ENCODE results near the gene TMEM132C.

TMEM132C gene

GRCh38 chr12:128660532-128661225 is 393.7 kb downstream of the TMEM132C start:
- no peak overlapping the region for H3K27ac ChIP-seq (ENCODE audit: poor library complexity, severe bottlenecking)
- no peaks in the 10 kb centered on the region for H3K36me3 ChIP-seq (ENCODE audit: low read depth)
- ATAC-seq (ENCODE audit: low read depth) (no peak), DNase-seq (ENCODE audit: low spot score) (no peak)
- H3K4me1 ChIP-seq (ENCODE audit: insufficient read depth, poor library complexity, severe bottlenecking), result no peaks in the 10 kb centered on the region
- H3K4me3 ChIP-seq (ENCODE audit: severe bottlenecking), result no peak overlapping the region
- TF ChIP-seq CTCF (IDR thresholded peaks at IDR 0.05; ENCODE audit: poor library complexity, severe bottlenecking), result no peak
- H3K27me3 ChIP-seq (ENCODE audit: insufficient read depth, poor library complexity, severe bottlenecking), result no peaks in the 10 kb centered on the region
- H3K9me3 ChIP-seq (ENCODE audit: severe bottlenecking), result peaks cover 2% of the 10 kb centered on the region

- Histone ChIP-seq H3K27ac (ENCODE audit: poor library complexity, severe bottlenecking) (no peak overlapping the region), H3K4me1 (ENCODE audit: insufficient read depth, poor library complexity, severe bottlenecking) (no peaks in the 10 kb centered on the region), H3K27me3 (ENCODE audit: insufficient read depth, poor library complexity, severe bottlenecking) (no peaks in the 10 kb centered on the region), H3K4me3 (ENCODE audit: severe bottlenecking) (no peak overlapping the region), H3K9me3 (ENCODE audit: severe bottlenecking) (peaks cover 1% of the 10 kb centered on the region), H3K36me3 (ENCODE audit: low read depth) (no peaks in the 10 kb centered on the region)
- DNase-seq (ENCODE audit: low spot score), result no peak
- ATAC-seq (ENCODE audit: low read depth), result no peak
- TF ChIP-seq CTCF (IDR thresholded peaks at IDR 0.05; ENCODE audit: poor library complexity, severe bottlenecking), result no peak
Measured at GRCh38 chr12:128661226-128661569, 394.2 kb downstream of the TMEM132C start.

DNA sequence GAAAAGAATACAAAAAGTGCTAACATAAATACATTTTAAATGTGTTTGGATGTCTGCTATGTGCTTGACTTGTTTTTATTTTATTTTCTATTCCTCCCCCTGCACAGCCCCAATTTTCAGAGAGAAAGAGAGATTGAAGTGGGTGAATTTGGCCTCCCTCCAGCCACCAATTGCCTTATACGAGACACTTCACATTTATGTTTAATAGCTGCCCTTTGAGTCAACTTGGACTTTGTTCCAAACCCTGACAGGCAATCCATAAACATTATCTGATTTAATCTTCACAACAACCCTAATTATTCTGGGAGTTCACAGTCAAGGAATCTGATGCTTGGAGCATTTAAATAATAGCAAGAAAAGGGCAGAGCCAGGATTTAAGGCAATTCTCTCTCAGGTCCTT is 395.1 kb downstream of the TMEM132C start:
- Histone ChIP-seq H3K4me3 (ENCODE audit: severe bottlenecking) (no peak overlapping the region), H3K27ac (ENCODE audit: poor library complexity, severe bottlenecking) (no peak overlapping the region), H3K9me3 (ENCODE audit: severe bottlenecking) (no peaks in the 10 kb centered on the region), H3K36me3 (ENCODE audit: low read depth) (no peaks in the 10 kb centered on the region), H3K27me3 (ENCODE audit: insufficient read depth, poor library complexity, severe bottlenecking) (no peaks in the 10 kb centered on the region), H3K4me1 (ENCODE audit: insufficient read depth, poor library complexity, severe bottlenecking) (no peaks in the 10 kb centered on the region)
- ATAC-seq (ENCODE audit: low read depth) (no peak), DNase-seq (ENCODE audit: low spot score) (no peak)
- TF ChIP-seq CTCF (IDR thresholded peaks at IDR 0.05; ENCODE audit: poor library complexity, severe bottlenecking), result no peak

- H3K9me3 ChIP-seq (ENCODE audit: severe bottlenecking), result peaks cover under 1% of the 10 kb centered on the region
- H3K36me3 ChIP-seq (ENCODE audit: low read depth), result no peaks in the 10 kb centered on the region
- H3K27me3 ChIP-seq (ENCODE audit: insufficient read depth, poor library complexity, severe bottlenecking), result no peaks in the 10 kb centered on the region
- no peak overlapping the region for H3K4me3 ChIP-seq (ENCODE audit: severe bottlenecking)
- no peak for DNase-seq (ENCODE audit: low spot score)
- no peaks in the 10 kb centered on the region for H3K4me1 ChIP-seq (ENCODE audit: insufficient read depth, poor library complexity, severe bottlenecking)
- no peak for TF ChIP-seq CTCF (IDR thresholded peaks at IDR 0.05; ENCODE audit: poor library complexity, severe bottlenecking)
- ATAC-seq (ENCODE audit: low read depth), result no peak
- no peak overlapping the region for H3K27ac ChIP-seq (ENCODE audit: poor library complexity, severe bottlenecking)
Measured at GRCh38 chr12:128664501-128664900, 397.5 kb downstream of the TMEM132C start.

DNA sequence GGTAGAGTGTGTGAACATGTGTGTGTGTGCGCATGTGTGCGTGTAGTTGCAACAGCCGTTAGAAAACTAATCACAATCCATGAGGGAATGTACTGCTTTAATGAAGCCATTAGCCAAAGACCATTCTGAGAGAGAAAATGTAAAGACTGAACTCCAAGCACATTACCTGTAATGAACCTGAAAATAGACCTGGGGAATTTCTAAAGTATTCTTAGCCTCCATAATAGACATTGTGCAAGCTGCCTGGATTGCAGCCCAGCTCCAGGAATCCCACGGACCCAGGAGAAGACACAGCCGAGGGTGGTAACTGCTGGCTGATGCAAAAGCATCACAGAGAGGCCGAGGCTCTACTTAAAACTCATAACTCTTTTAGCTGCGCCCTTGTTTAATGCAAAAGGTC is 400.2 kb downstream of the TMEM132C start:
- Histone ChIP-seq H3K36me3 (ENCODE audit: low read depth) (no peaks in the 10 kb centered on the region), H3K27me3 (ENCODE audit: insufficient read depth, poor library complexity, severe bottlenecking) (no peaks in the 10 kb centered on the region), H3K4me1 (ENCODE audit: insufficient read depth, poor library complexity, severe bottlenecking) (no peaks in the 10 kb centered on the region), H3K9me3 (ENCODE audit: severe bottlenecking) (peaks cover 3% of the 10 kb centered on the region), H3K4me3 (ENCODE audit: severe bottlenecking) (no peak overlapping the region), H3K27ac (ENCODE audit: poor library complexity, severe bottlenecking) (no peak overlapping the region)
- ATAC-seq (ENCODE audit: low read depth) (no peak), DNase-seq (ENCODE audit: low spot score) (no peak)
- TF ChIP-seq CTCF (IDR thresholded peaks at IDR 0.05; ENCODE audit: poor library complexity, severe bottlenecking), result no peak

All from RWPE2 (cell line).